HG02870 (cell line): ENCODE data around the gene TOP2A.
"Not testable (repeated sequence)": the region's sequence is repeated elsewhere in the genome, so short reads cannot be mapped to it uniquely, and the experiment has no call there.

Experiments
- ATAC-seq: cut with Tn5 transposase; IDR thresholded peaks from one replicate; pipeline ENCODE4 v1.9.1; 2021; ENCODE audit warnings: mild to moderate bottlenecking, moderate library complexity; ENCODE audit not compliant: unreplicated experiment

The TOP2A gene

GRCh38 chr17:40431231-40431602, 13.5 kb upstream of the TOP2A start:
- no peak for ATAC-seq

DNA sequence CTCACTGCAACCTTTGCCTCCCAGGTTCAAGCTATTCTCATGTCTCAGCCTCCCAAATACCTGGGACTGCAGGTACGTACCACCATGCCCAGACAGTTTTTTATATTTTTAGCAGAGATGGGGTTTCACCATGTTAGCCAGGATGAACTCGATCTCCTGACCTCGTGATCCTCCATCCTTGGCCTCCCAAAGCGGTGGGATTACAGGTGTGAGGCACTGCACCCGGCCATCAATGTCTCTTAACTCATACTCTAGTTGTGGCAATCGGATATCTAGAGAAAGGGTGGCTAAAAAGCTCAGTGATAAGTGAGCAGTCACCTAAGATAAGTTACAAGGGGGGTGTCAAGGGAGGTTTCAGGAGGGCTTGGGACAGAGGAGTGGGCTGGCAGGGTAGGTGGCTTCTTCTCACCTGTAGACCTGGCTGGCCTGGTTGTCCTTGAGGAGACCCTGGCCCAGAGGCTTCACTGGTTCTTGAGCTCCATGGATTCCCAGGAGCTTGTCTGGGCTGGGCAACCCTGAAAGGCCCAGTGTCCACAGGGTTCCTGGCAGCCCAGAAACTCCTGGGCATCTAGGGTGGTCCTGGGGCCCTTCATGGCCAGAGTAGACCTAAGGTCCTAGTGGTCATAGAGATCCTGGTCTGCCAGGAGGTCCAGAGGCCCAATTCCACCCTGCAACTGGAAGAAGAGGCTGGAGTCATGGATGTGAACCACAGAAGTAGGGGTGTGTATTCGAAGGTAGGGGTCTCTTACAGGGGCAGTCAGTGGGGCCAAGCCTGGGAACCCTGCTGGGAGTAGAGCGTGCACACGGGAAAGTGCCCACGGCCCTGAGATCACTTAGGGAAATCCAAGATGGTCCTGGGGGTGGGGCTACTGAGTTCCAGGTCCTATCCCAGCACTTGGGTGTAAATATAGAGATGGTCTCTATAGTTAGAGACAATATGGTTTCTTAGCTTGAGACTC, 12.9 kb upstream of the TOP2A start:
- no peak for ATAC-seq

DNA sequence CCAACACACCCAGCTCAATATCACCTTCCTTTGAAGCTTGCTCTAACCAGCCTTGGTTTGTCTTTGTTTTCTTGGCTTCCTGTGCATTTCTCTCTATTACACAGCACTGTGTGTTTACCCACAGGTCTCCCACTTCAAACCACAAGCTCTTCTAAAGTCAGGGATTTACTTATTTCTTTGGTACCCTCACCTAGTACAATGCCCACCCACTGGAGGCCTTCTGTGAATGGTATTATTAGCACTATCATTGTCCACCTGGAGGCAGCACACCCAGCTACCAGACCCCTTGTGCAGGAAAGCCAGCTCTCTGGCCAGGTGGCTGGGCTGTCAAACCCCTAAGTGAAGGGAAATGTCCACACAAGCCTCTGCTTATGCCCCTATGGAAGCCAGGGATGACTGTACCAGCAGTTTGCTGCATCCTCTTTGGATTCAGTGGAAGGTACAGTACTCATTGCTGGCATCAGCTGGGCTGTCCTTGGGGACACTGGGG, 9.4 kb upstream of the TOP2A start:
- ATAC-seq, result no peak

- no peak for ATAC-seq
These were observed 8.0 kb upstream of the TOP2A start for GRCh38 chr17:40425741-40426140.

GRCh38 chr17:40422990-40423633, 5.4 kb upstream of the TOP2A start:
- ATAC-seq, result no peak

- no peak for ATAC-seq
These were observed 2.0 kb upstream of the TOP2A start for GRCh38 chr17:40419559-40420331.

DNA sequence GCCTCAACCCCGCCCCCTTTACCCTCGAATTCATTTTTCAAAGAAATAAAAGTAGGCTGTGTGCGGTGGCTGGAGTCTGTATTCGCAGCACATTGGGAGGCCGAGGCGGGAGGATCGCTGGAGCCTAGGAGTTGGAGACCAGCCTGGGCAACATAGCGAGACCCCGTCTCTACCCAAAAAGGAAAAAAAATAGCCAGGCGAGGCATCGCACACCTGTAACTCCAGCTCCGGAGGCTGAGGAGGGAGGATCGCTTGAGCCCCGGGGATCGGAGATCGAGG, 671 bp upstream of the TOP2A start:
- ATAC-seq, result no peak

- ATAC-seq, result no peak
These were observed 463 bp downstream of the TOP2A start for GRCh38 chr17:40417258-40417608.

- no peak for ATAC-seq
These were observed 1.0 kb downstream of the TOP2A start for GRCh38 chr17:40416671-40417070.

GRCh38 chr17:40415390-40415789, 2.3 kb downstream of the TOP2A start:
- ATAC-seq, result no peak

DNA sequence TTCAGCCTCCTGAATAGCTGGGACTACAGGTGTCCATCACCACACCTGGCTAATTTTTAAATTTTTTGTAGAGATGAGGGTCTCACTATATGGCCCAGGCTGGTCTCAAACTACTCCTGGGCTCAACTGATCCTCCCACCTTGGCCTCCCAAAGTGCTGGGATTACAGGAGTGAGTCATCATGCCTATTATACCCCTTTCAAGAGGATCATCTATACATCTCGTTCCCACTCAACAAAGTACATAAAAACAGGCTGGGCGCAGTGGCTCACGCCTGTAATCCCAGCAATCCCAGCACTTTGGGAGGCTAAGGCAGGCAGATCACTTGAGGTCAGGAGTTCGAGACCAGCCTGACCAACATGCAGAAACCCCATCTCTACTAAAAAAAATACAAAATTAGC, 3.4 kb downstream of the TOP2A start:
- ATAC-seq, result not testable (repeated sequence)

DNA sequence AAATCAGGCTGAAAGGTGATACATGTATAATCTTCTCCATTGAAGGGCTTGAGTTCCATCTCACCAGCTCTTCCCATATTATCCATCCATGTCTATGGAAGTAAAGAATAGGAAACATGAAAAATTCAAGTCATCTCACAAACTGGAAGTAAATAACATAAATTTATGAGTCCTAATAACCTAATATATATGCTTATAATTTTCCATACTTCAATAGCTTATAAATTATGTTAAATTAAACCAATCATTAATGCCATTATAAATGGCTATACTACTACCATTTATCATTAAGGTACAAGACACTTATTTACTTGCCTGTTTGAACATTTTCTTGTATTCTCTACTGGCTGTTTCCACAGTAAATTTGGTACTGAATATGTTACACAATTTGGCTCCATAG, 4.8 kb downstream of the TOP2A start:
- no peak for ATAC-seq

DNA sequence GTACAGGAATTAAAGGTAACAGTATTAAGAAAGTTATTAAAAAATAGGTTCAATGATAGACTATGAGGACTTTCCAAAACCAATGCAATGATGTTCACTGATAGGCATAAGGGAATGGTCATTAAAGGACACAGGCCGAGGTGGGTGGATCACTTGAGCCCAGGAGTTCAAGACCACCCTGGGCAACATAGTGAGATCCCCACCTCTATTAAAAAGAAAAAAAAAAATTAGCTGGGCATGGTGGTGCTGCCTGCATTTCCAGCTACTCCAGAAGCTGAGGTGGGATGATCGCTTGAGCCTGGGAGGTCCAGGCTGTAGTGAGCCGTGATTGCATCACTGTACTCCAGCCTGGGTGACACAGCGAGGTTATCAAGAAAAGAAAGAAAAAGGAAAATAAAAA, 5.9 kb downstream of the TOP2A start:
- no peak for ATAC-seq

GRCh38 chr17:40410082-40410481, 7.6 kb downstream of the TOP2A start:
- ATAC-seq, result no peak

DNA sequence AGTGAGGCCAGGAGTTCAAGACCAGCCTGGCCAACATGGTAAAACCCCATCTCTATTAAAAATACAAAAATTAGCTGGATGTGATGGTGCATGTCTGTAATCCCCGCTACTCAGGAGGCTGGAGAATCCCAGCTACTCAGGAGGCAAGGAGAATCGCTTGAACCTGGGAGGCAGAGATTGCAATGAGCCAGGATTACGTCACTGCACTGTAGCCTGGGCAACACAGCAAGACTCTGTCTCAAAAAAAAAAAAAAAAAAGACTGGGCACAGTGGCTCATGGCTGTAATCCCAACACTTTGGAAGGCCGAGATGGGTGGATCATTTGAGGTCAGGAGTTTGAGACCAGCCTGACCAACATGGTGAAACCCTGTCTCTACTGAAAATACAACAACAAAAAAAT, 8.2 kb downstream of the TOP2A start:
- ATAC-seq, result not testable (repeated sequence)

- ATAC-seq, result no peak
These were observed 10.2 kb downstream of the TOP2A start for GRCh38 chr17:40407460-40407859.

GRCh38 chr17:40404003-40404402, 13.7 kb downstream of the TOP2A start:
- ATAC-seq, result no peak

GRCh38 chr17:40402668-40403067, 15.0 kb downstream of the TOP2A start:
- ATAC-seq, result no peak

DNA sequence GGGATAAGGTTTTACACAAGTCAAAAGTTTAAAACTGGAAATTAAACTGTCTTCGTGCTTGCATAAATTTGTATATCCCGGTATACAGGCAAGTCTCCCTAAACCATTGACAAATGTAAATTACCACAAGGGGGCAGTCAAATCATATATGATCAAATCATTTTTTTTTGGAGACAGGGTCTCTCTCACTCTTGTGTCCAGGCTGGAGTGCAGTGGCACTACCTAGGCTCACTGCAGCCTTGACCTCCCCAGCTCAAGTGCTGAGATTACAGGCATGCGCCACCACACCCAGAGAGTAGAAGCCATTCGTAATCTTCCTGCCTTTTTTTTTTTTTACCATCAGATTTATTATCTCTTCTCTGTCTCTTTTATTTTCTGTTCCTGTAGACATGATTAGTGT, 18.5 kb downstream of the TOP2A start:
- no peak for ATAC-seq

DNA sequence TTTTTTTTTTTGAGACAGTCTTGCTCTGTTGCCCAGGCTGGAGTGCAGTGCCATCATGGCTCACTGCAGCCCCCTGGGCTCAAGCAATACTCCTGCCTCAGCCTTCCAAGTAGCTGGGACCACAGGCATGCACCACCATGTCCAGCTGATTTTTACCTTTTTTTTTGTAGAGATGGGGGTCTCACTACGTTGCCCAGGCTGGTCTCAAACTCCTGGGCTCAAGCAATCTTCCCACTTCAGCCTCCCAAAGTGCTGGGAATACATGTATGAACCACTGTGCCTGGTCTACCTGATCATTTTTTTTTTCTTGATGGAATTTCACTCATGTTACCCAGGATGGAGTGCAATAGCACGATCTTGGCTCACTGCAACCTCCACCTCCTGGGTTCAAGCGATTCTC, 31.1 kb downstream of the TOP2A start:
- ATAC-seq, result not testable (repeated sequence)

- ATAC-seq, result no peak
These were observed 35.4 kb downstream of the TOP2A start for GRCh38 chr17:40382251-40382650.

DNA sequence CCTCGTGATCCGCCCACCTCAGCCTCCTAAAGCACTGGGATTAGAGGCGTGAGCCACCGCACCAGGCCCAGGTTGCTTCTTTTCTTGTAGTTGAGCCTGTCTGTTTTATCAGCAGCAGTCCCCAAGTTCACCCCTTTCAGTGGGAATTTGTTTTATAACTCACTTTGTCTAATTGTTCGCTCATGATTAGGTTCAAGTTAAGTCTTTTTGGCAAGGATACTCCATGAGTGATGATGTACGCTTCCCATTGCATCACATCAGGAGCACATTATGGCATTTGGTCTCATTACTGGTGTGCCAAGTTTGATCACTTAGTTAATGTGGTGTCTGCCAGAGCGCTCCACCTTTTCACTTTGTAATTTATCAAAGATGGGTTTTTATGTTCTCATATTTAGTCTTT, 38.7 kb downstream of the TOP2A start:
- ATAC-seq, result no peak
